Stimulated activated CD4-positive, alpha-beta T cell treated with anti-CD3 and anti-CD28 coated beads, TNF-alpha, amount 100 ng/mL, for 4 hours (primary cell): ENCODE results near the gene SH3BP5.
"Not testable (repeated sequence)": the region's sequence is repeated elsewhere in the genome, so short reads cannot be mapped to it uniquely, and the experiment has no call there.

Experiments
- DNase-seq, 3 experiments: peaks; one replicate each; pipeline ENCODE4 v3.0.0-alpha.2; 2020; ENCODE audit warnings: low read depth in 3 of 3

Gene SH3BP5, protein sequence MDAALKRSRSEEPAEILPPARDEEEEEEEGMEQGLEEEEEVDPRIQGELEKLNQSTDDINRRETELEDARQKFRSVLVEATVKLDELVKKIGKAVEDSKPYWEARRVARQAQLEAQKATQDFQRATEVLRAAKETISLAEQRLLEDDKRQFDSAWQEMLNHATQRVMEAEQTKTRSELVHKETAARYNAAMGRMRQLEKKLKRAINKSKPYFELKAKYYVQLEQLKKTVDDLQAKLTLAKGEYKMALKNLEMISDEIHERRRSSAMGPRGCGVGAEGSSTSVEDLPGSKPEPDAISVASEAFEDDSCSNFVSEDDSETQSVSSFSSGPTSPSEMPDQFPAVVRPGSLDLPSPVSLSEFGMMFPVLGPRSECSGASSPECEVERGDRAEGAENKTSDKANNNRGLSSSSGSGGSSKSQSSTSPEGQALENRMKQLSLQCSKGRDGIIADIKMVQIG

DNA sequence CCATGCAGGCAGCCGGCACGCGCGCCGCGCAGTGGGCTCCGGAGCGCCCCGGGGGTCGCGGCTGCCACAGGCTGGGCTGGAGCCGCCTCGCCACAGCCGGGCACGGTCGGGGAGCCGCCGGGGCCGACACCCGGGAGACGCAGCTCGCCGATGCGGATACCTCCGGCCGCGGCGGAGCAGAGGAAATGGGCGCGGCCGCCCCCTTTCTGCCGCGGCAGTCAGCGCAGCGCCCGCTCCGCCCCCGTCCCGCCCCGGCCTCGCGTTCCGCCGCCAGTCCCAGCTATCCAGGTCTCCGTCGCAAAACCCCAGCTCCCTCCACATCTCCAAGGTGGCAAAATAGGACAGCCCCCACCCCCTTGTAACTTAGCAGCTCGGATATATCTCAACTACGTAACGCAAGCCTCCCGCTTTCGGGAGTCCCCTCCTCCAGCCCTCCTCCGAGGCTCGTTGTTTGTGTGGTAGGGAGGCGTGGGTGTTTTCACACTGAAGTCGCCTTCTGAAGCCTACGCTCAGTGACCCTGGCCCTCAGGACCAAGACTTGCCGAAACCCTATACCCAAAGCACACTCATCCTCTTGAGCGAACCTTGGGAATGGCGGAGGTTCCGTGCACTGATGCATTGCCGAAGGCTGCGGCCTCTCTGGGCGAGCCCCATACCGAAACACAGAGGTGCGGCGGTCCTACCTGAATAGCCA is at the start of gene SH3BP5:
Gene SH3BP5, minus strand, starts transcription at position 182 of the 694 bp plus-strand sequence. Its CDS starts 178 bp downstream, at position 4.
- peak; percentile 45 to 59 (median 45) for DNase-seq

- no peak for DNase-seq
Measured at GRCh38 chr3:15380980-15381890, 48.8 kb upstream of the SH3BP5 start.

DNA sequence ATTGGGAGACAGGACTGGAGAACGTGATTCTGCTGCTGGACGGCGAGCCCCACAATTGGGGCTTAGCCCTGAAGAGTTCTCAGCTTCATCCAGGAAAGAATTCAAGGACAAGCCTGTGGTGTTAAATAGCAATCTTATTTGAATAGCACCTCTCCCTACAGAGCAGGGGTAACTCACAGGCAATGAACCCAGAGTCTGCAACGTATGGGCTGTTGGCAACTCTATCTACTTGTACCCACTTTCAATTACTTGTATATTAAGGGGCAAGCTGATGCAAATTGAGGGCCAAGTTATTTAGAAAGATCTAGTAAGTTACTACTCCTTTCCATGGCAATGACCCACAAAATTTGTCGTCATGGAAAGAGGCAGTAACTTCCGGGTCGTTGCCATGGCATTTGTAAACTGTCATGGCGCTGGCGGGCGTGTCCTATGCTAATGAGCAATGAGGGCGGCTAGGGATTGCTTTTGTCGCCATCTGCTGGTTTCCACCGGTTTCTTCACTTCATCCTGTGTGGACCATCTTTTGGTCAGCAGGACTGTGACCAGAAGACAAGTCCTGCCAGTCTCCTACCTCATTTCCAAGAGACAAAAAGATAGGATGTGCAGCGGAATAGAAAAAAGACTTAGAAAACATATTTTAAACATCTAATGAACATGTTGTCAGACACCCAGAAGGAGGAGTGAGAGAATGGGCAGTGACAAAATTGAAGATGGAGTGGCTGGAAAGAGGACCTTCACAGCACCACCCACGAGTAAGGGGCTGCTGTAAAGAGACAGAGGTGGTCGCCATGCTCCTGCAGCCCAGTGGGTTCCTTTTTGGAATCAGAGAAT is 45.8 kb upstream of the SH3BP5 start:
- peak; percentile 68 to 90 (median 86) for DNase-seq

DNA sequence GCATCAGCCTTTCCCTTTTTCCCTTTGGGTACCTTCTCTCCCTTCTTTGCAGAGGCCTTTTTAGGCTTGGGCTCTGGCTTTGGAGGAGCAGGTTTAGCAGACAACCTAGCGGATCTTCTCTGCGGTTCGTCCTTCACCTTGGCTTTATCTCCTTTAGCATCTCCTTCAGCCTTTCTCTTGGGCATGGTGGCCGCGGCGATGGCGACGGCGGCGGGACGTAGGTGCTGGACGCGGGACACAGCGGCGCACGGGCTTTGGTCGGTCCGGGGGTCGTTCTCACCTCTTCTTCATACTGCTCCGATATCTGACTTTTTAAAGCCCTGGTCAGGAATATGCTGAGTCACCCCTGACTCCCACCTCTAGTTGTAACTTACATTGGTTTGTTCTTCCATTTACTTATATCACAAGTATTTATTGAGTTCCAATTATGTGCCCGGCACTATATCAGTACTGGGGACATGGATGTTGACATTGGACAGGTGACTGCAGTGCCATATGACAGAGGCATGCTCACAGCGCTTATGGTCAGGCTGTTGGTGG is 43.1 kb upstream of the SH3BP5 start:
- no peak for DNase-seq

- DNase-seq, result no peak
Measured at GRCh38 chr3:15372918-15373317, 40.5 kb upstream of the SH3BP5 start.

DNA sequence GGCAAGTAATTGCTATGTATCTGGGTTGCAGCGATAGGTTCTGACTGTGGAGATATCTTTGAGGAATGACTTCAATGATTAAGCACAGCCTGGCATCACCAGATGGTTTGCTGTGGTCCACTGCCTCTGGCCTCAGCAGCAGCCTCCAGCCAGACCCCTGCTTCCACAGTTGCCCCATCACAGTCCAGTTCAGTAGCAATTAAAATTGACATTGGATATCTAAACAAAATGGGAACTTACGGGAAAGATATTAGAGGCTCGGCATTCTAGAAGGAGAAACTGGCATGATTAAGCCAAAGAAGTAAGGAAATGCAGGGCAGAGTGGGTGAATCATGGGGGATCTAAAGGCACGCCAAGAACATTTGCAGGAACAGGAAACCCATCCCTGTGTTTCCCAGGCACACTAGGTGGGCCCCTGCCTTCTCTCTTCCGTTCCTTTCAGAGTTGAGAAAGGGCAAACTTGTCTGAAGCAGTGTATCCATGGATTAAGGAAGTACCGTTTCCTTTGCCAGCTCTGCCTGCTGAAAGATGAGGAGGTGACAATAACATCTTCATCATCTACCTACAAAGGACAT is 36.3 kb upstream of the SH3BP5 start:
- no peak for DNase-seq

DNA sequence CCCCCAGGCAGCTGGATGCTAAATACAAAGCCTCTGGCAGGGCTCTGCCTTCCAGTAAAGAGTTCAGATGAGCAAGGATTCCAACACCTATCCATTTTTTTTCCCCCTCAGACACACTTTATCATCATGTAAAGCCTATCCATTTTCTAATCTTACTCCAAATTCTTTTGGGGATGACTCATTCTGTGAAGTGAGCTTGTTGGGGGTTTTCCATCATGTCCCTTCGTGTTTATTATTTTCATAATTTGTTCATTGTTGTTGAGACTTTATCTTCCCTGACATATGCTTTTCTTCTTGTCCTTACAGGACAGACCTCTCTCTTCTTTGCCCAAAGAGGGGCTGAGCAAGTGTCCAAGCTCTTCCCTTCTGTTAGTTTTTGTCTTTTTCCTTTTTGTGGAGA is 34.7 kb upstream of the SH3BP5 start:
- DNase-seq, result no peak

GRCh38 chr3:15364078-15364477 is 31.7 kb upstream of the SH3BP5 start:
- not testable (repeated sequence) for DNase-seq

- DNase-seq, result peak in 1 of 3 experiments; percentile 20
Measured at GRCh38 chr3:15361494-15362214, 29.3 kb upstream of the SH3BP5 start.

- no peak for DNase-seq
Measured at GRCh38 chr3:15360788-15361493, 28.6 kb upstream of the SH3BP5 start.

- DNase-seq, result no peak
Measured at GRCh38 chr3:15359677-15360397, 27.5 kb upstream of the SH3BP5 start.

DNA sequence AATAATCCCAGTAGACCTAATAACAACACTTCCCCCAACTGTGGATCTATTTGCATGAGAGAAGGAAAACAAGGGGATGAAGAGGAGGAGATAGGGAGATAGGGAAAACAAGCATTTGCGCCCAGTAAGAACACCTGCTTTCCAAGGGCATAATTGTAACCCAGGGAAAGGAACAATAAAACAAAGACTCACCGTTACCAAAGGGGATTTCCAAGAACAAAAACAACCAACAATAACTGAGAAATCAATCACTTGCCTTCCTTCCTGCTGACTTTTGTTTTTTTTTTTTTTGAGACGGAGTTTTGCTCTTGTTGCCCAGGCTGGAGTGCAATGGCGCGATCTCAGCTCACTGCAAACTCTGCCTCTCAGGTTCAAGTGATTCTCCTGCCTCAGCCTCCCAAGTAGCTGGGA is 24.3 kb upstream of the SH3BP5 start:
- DNase-seq, result not testable (repeated sequence)

- no peak for DNase-seq
Measured at GRCh38 chr3:15356176-15356575, 23.8 kb upstream of the SH3BP5 start.

DNA sequence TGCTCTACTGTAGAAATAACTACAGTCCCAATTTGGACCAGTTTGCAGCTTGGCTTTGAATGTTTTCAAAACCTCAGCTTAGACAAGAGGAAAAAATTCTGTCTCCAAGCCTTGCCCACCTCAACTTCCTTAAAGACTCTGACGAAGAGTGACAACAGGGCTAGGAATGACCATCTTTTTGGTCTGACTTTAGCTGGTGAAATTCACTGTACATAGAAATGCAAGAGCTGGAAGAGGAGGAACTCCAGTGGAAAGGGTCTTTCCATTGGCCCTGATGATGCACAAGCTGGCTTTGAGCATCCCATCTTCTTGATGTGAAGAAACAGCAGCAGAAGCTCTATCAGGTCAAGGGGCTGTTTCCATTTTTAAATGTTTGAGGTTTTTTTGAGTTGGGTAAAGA is 22.7 kb upstream of the SH3BP5 start:
- no peak for DNase-seq

GRCh38 chr3:15354485-15354884 is 22.1 kb upstream of the SH3BP5 start:
- DNase-seq, result no peak

- DNase-seq, result no peak
Measured at GRCh38 chr3:15350141-15350540, 17.8 kb upstream of the SH3BP5 start.

DNA sequence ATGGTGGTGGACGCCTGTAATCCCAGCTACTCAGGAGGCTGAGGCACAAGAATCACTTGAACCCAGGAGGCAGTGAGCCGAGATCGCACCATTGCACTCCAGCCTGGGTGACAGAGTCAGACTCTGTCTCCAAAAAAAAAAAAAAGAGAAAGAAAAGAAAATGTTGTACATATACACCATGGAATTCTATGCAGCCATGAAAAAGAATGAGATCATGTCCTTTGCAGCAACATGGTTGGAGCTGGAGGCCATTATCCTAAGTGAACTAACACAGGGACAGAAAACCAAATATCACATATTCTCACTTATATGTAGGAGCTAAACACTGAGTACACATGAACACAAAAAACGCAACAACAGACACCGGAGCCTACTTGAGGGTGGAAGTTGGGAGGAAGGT is 17.1 kb upstream of the SH3BP5 start:
- DNase-seq, result not testable (repeated sequence)

GRCh38 chr3:15348246-15348645 is 15.9 kb upstream of the SH3BP5 start:
- no peak for DNase-seq
